Measurements from ENCODE around the gene CYP2E1.

- TF ChIP-seq CTCF (IDR thresholded peaks at IDR 0.05; ENCODE audit: insufficient read depth, low read length) (no peak), GABPA (IDR thresholded peaks at IDR 0.05; ENCODE audit: low read depth) (no peak), POLR2AphosphoS5 (IDR thresholded peaks at IDR 0.05; ENCODE audit: low read depth) (no peak), REST (IDR thresholded peaks at IDR 0.05; ENCODE audit: insufficient replicate concordance, low read depth) (no peak)
These were observed 37.7 kb downstream of the CYP2E1 start for GRCh38 chr10:133564816-133565215.

Measured in HL-60 (cell line).